ENCODE results near the gene MASP2.
"Not testable (repeated sequence)": the region's sequence is repeated elsewhere in the genome, so short reads cannot be mapped to it uniquely, and the experiment has no call there.

MASP2 gene

GRCh38 chr1:11064942-11065341, 17.9 kb upstream of the MASP2 start:
- TF ChIP-seq EZH2 (IDR thresholded peaks at IDR 0.05; ENCODE audit: borderline replicate concordance, low read depth, low read length, severe bottlenecking) = no peak
- no peak for TF ChIP-seq CTCF (IDR thresholded peaks at IDR 0.05; ENCODE audit: borderline replicate concordance, extremely low read depth, low read length, poor library complexity, severe bottlenecking)
- Histone ChIP-seq H3K9ac (ENCODE audit: low read depth, low read length) (no peak overlapping the region), H3K27me3 (ENCODE audit: insufficient read depth, low read length, poor library complexity) (no peaks in the 10 kb centered on the region), H3K36me3 (ENCODE audit: insufficient read depth, low read length) (peaks cover 58% of the 10 kb centered on the region), H3K9me3 (ENCODE audit: insufficient read depth, low read length, severe bottlenecking) (no peaks in the 10 kb centered on the region), H3K4me2 (ENCODE audit: insufficient read depth, low read length) (no peak overlapping the region), H3K27ac (ENCODE audit: low read length) (no peak overlapping the region), H3K79me2 (ENCODE audit: insufficient read depth, low read length) (peaks cover 17% of the 10 kb centered on the region), H2AFZ (ENCODE audit: low read depth, low read length) (no peak overlapping the region), H4K20me1 (ENCODE audit: insufficient read depth, low read length) (peaks cover 5% of the 10 kb centered on the region; the same call in 1 of the 2 replicates), H3K4me1 (ENCODE audit: insufficient read depth, low read length) (peaks cover 16% of the 10 kb centered on the region), H3K4me3 (ENCODE audit: low read depth in 1 of 2, low read length in 2 of 2) (no peak overlapping the region)
- ATAC-seq (ENCODE audit: insufficient read depth, low read depth) (no peak), DNase-seq (no peak)

- H3K9me3 ChIP-seq (ENCODE audit: insufficient read depth, low read length, severe bottlenecking); H3K4me2 ChIP-seq (ENCODE audit: insufficient read depth, low read length); H3K9ac ChIP-seq (ENCODE audit: low read depth, low read length); H4K20me1 ChIP-seq (ENCODE audit: insufficient read depth, low read length); H2AFZ ChIP-seq (ENCODE audit: low read depth, low read length); H3K27me3 ChIP-seq (ENCODE audit: insufficient read depth, low read length, poor library complexity); H3K27ac ChIP-seq (ENCODE audit: low read length); ATAC-seq (ENCODE audit: insufficient read depth, low read depth); H3K4me3 ChIP-seq (ENCODE audit: low read depth in 1 of 2, low read length in 2 of 2): not testable (repeated sequence)
- Histone ChIP-seq H3K36me3 (ENCODE audit: insufficient read depth, low read length) (peaks cover 50% of the 10 kb centered on the region), H3K79me2 (ENCODE audit: insufficient read depth, low read length) (peaks cover 24% of the 10 kb centered on the region), H3K4me1 (ENCODE audit: insufficient read depth, low read length) (peaks cover 19% of the 10 kb centered on the region)
- peak; percentile 57 for TF ChIP-seq CTCF (IDR thresholded peaks at IDR 0.05; ENCODE audit: borderline replicate concordance, extremely low read depth, low read length, poor library complexity, severe bottlenecking)
- DNase-seq = peak; percentile 39
Observed at GRCh38 chr1:11063937-11064537, 17.0 kb upstream of the MASP2 start.

GRCh38 chr1:11062965-11063401, 15.9 kb upstream of the MASP2 start:
- Histone ChIP-seq H4K20me1 (ENCODE audit: insufficient read depth, low read length) (peaks cover 2% of the 10 kb centered on the region; the same call in 1 of the 2 replicates), H3K27me3 (ENCODE audit: insufficient read depth, low read length, poor library complexity) (no peaks in the 10 kb centered on the region), H2AFZ (ENCODE audit: low read depth, low read length) (no peak overlapping the region), H3K4me2 (ENCODE audit: insufficient read depth, low read length) (no peak overlapping the region), H3K79me2 (ENCODE audit: insufficient read depth, low read length) (peaks cover 32% of the 10 kb centered on the region), H3K36me3 (ENCODE audit: insufficient read depth, low read length) (peaks cover 46% of the 10 kb centered on the region), H3K9ac (ENCODE audit: low read depth, low read length) (no peak overlapping the region), H3K4me3 (ENCODE audit: low read depth in 1 of 2, low read length in 2 of 2) (no peak overlapping the region), H3K9me3 (ENCODE audit: insufficient read depth, low read length, severe bottlenecking) (no peaks in the 10 kb centered on the region), H3K4me1 (ENCODE audit: insufficient read depth, low read length) (peaks cover 29% of the 10 kb centered on the region), H3K27ac (ENCODE audit: low read length) (no peak overlapping the region)
- no peak for DNase-seq
- no peak for TF ChIP-seq CTCF (IDR thresholded peaks at IDR 0.05; ENCODE audit: borderline replicate concordance, extremely low read depth, low read length, poor library complexity, severe bottlenecking)
- TF ChIP-seq EZH2 (IDR thresholded peaks at IDR 0.05; ENCODE audit: borderline replicate concordance, low read depth, low read length, severe bottlenecking) = no peak
- no peak for ATAC-seq (ENCODE audit: insufficient read depth, low read depth)

All from DND-41 (cell line).